HEK293 (cell line): ENCODE results near the gene C17orf58.

Experiments used
- CTCF ChIA-PET: fragments of 350-600 bp; formaldehyde crosslinking; extraction: SDS; loops from one replicate; lab custom pipeline; 2021; ENCODE audit warnings: antibody characterized with exemption; lab: Yijun Ruan, JAX
- POLR2A ChIA-PET: fragments of 300-600 bp; formaldehyde crosslinking; extraction: SDS; loops from one replicate; lab custom pipeline; 2020; ENCODE audit warnings: antibody characterized with exemption, inconsistent platforms; lab: Yijun Ruan, JAX
- H3K27ac ChIP-seq: fragments of 200-500 bp; sonication (Bioruptor generic); 2 replicates; pipeline ENCODE4 v1.5.1; 2014; ENCODE audit warnings: low read depth, low read length, control low read depth, inconsistent platforms; ENCODE audit errors: extremely low read depth
- H3K36me3 ChIP-seq, 2 experiments: fragments of 200-500 bp in 1 of 2; sonication (Bioruptor generic) in 1 of 2; 1 replicate in 1 of 2; 2 replicates in 1 of 2; pipeline ENCODE4 v1.5.1; 2014 to 2017; ENCODE audit warnings: inconsistent platforms in 2 of 2, low read length in 2 of 2; ENCODE audit not compliant: control insufficient read depth in 2 of 2, insufficient read depth in 1 of 2
- H3K4me1 ChIP-seq: fragments of 200-500 bp; sonication (Bioruptor generic); 2 replicates; pipeline ENCODE4 v1.5.1; 2014; ENCODE audit warnings: mild to moderate bottlenecking, low read length, inconsistent platforms; ENCODE audit not compliant: control insufficient read depth, insufficient read depth
- H3K4me3 ChIP-seq: 2 replicates; pipeline ENCODE4 v1.5.1; 2011; ENCODE audit warnings: low read depth, mild to moderate bottlenecking, control low read depth, low read length, moderate library complexity
- H3K9me3 ChIP-seq: fragments of 200-500 bp; sonication (Bioruptor generic); 2 replicates; pipeline ENCODE4 v1.5.1; 2014; ENCODE audit warnings: low read depth, low read length, inconsistent platforms; ENCODE audit not compliant: control insufficient read depth, insufficient read depth
- FEZF1 ChIP-seq: fragments of 450-650 bp; formaldehyde crosslinking; IDR thresholded peaks from 2 replicates; pipeline ENCODE4 v1.5.1; 2016; ENCODE audit warnings: missing biosample characterization, missing genetic modification characterization
- SP2 ChIP-seq: fragments of 450-650 bp; formaldehyde crosslinking; IDR thresholded peaks from 2 replicates; pipeline ENCODE4 v1.5.1; 2016; ENCODE audit warnings: missing biosample characterization, missing genetic modification characterization
- ZBTB20 ChIP-seq: fragments of 450-650 bp; formaldehyde crosslinking; IDR thresholded peaks from 2 replicates; pipeline ENCODE4 v1.5.1; 2016; ENCODE audit warnings: missing biosample characterization, missing genetic modification characterization
- ZBTB44 ChIP-seq: fragments of 450-650 bp; IDR thresholded peaks from 2 replicates; pipeline ENCODE4 v1.5.1; 2018; ENCODE audit warnings: missing biosample characterization, mild to moderate bottlenecking, missing genetic modification characterization
- ZFHX2 ChIP-seq: fragments of 450-650 bp; formaldehyde crosslinking; conservative IDR thresholded peaks from 2 replicates; pipeline ENCODE4 v1.5.1; 2016; ENCODE audit warnings: missing biosample characterization, missing genetic modification characterization
- ZFP37 ChIP-seq: fragments of 450-650 bp; formaldehyde crosslinking; IDR thresholded peaks from 2 replicates; pipeline ENCODE4 v1.5.1; 2016; ENCODE audit warnings: missing biosample characterization, missing genetic modification characterization
- ZNF280D ChIP-seq: fragments of 450-650 bp; formaldehyde crosslinking; IDR thresholded peaks from 2 replicates; pipeline ENCODE4 v1.5.1; 2016; ENCODE audit warnings: missing biosample characterization, missing genetic modification characterization
- ZNF335 ChIP-seq: fragments of 450-650 bp; formaldehyde crosslinking; conservative IDR thresholded peaks from 2 replicates; pipeline ENCODE4 v1.5.1; 2016; ENCODE audit warnings: missing biosample characterization, missing genetic modification characterization
- ZNF362 ChIP-seq: fragments of 450-650 bp; formaldehyde crosslinking; IDR thresholded peaks from 2 replicates; pipeline ENCODE4 v1.5.1; 2016; ENCODE audit warnings: missing biosample characterization, missing genetic modification characterization
- ZNF391 ChIP-seq: fragments of 450-650 bp; formaldehyde crosslinking; IDR thresholded peaks from 2 replicates; pipeline ENCODE4 v1.5.1; 2016; ENCODE audit warnings: low read depth, missing biosample characterization, missing genetic modification characterization, borderline replicate concordance
- ZNF654 ChIP-seq: fragments of 450-650 bp; formaldehyde crosslinking; IDR thresholded peaks from 2 replicates; pipeline ENCODE4 v1.5.1; 2016; ENCODE audit warnings: low read depth, missing biosample characterization, missing genetic modification characterization
- TF ChIP-seq, protein P1 (sequence below): fragments of 450-650 bp; formaldehyde crosslinking; IDR thresholded peaks from 2 replicates; pipeline ENCODE4 v1.5.1; 2016; ENCODE audit warnings: missing biosample characterization, missing genetic modification characterization

The C17orf58 gene

GRCh38 chr17:68034452-68034776 is 38.1 kb upstream of the C17orf58 start:
- no peaks in the 10 kb centered on the region for H3K9me3 ChIP-seq
- POLR2A ChIA-PET = interaction anchor here (0.6 to 1.6 kb wide), 2 partner anchors 15 to 37 kb away, joined by 3 to 8 read pairs; no protein-coding TSS in a partner anchor
- peaks cover 11% of the 10 kb centered on the region; the same call in 1 of the 2 replicates for H3K4me1 ChIP-seq
- H3K36me3 ChIP-seq = peaks cover 25 to 33% of the 10 kb centered on the region in 2 experiments
- TF ChIP-seq ZFHX2 (no peak), ZNF335 (tag by site-specific recombination) (peak; percentile 75), ZNF654 (no peak)
- TF ChIP-seq, all 188 proteins: peak for 1
- Histone ChIP-seq H3K27ac (no peak overlapping the region), H3K4me3 (no peak overlapping the region)
- CTCF ChIA-PET = no interaction called here

DNA sequence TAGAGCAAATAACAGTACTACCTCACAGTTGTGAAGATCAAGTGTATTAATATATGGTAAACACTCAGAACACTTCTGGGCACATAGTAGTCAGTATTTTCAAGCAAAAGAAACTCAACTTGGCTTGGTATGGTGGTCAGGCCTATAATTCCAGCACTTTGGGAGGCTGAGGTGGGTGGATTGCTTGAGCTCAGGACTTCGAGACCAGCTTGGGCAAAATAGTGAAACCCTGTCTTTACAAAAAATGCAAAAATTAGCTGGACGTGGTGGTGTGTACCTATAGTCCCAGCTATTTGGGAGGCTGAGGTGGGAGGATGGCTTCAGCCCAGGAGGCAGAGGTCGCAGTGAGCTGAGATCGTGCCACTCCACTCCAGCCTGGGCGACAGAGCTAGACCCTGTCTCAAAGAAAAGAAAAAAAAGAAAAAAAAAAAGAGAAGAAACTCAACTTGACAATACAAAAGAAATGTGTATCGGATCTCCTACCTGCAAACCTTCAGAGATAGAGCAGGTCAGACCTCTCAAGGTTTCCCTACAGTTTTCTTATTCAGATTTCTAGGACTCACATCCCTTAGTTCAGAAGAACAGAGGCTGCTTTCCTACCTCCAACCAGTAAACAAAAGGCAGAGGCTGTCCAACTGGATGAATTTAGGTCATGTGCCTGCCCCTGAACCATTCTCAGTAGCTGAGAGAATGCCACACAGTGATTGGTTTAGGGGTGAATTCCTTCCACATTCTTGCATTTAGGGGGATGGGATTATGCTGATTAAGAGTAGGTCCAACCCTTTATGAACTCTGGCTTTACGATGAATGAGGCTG is 37.6 kb upstream of the C17orf58 start:
- H3K36me3 ChIP-seq = peaks cover 20 to 28% of the 10 kb centered on the region in 2 experiments
- no peak overlapping the region for H3K4me3 ChIP-seq
- POLR2A ChIA-PET = interaction anchor here (0.6 to 1.6 kb wide), 2 partner anchors 14 to 36 kb away, joined by 3 to 8 read pairs; no protein-coding TSS in a partner anchor
- no peaks in the 10 kb centered on the region for H3K9me3 ChIP-seq
- peaks cover 11% of the 10 kb centered on the region; the same call in 1 of the 2 replicates for H3K4me1 ChIP-seq
- TF ChIP-seq, protein P1, sequence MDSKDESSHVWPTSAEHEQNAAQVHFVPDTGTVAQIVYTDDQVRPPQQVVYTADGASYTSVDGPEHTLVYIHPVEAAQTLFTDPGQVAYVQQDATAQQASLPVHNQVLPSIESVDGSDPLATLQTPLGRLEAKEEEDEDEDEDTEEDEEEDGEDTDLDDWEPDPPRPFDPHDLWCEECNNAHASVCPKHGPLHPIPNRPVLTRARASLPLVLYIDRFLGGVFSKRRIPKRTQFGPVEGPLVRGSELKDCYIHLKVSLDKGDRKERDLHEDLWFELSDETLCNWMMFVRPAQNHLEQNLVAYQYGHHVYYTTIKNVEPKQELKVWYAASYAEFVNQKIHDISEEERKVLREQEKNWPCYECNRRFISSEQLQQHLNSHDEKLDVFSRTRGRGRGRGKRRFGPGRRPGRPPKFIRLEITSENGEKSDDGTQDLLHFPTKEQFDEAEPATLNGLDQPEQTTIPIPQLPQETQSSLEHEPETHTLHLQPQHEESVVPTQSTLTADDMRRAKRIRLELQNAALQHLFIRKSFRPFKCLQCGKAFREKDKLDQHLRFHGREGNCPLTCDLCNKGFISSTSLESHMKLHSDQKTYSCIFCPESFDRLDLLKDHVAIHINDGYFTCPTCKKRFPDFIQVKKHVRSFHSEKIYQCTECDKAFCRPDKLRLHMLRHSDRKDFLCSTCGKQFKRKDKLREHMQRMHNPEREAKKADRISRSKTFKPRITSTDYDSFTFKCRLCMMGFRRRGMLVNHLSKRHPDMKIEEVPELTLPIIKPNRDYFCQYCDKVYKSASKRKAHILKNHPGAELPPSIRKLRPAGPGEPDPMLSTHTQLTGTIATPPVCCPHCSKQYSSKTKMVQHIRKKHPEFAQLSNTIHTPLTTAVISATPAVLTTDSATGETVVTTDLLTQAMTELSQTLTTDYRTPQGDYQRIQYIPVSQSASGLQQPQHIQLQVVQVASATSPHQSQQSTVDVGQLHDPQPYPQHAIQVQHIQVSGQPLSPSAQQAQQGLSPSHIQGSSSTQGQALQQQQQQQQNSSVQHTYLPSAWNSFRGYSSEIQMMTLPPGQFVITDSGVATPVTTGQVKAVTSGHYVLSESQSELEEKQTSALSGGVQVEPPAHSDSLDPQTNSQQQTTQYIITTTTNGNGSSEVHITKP = peak; percentile 43; the same call in 1 of the 2 replicates
- TF ChIP-seq ZFP37 (tag by site-specific recombination) (no peak), ZBTB20 (peak; percentile 59; the same call in 1 of the 2 replicates), FEZF1 (peak; percentile 19; the same call in 1 of the 2 replicates), ZNF362 (tag by site-specific recombination) (peak; percentile 39; the same call in 1 of the 2 replicates), ZBTB44 (tag by site-specific recombination) (no peak), ZNF280D (tag by site-specific recombination) (0 out of 2 replicates have a peak, but pooled peaks have one; percentile 14), SP2 (tag by site-specific recombination) (peak; percentile 72), ZNF391 (tag by site-specific recombination) (no peak)
- CTCF ChIA-PET = no interaction called here
- H3K27ac ChIP-seq = no peak overlapping the region
